Pancreas (tissue), 10 donors: Measurements from ENCODE around the gene MATK. TPM values are rescaled to one million over a fixed set of nuclear protein-coding genes. Genes with fewer than 3 reads are reported as not detected.

ENCODE experiments used
- ATAC-seq, 4 donors: fragments of 200-7000 bp; cut with Tn5 transposase; one replicate each; pipeline versions ENCODE4 v1.8.0 to v1.9.1; 2020; ENCODE audit warnings: mild to moderate bottlenecking in 4 of 4, moderate library complexity in 4 of 4
- DNase-seq, 6 donors: peaks; one replicate each; pipeline ENCODE4 v3.0.0-alpha.2; 2020
- FAIRE-seq: peaks from 2 replicates; lab custom pipeline; 2012; peaks lifted over from hg19 to GRCh38; lab: Jason Lieb, UNC
- H3K27ac ChIP-seq, 4 donors: fragments of 200-600 bp; sonication (generic); 1 replicate in 3 of 4; 2 replicates in 1 of 4; pipeline versions ENCODE4 v1.5.0 to v1.8.0; 2020
- H3K27me3 ChIP-seq, 4 donors: fragments of 200-600 bp; one replicate each; pipeline ENCODE4 v1.8.0; 2021
- H3K36me3 ChIP-seq, 3 donors: fragments of 200-600 bp; sonication (generic) in 1 of 3; one replicate each; pipeline versions ENCODE4 v1.5.0 to v1.8.0; 2020 to 2021
- H3K4me1 ChIP-seq, 3 donors: fragments of 200-600 bp; one replicate each; pipeline ENCODE4 v1.8.0; 2021
- H3K4me3 ChIP-seq, 4 donors: fragments of 200-600 bp; sonication (generic) in 2 of 4; one replicate each; pipeline versions ENCODE4 v1.5.0 to v1.8.0; 2020 to 2021
- H3K9me3 ChIP-seq, 4 donors: fragments of 200-600 bp; one replicate each; pipeline ENCODE4 v1.8.0; 2021
- CTCF ChIP-seq, 4 donors: fragments of 200-600 bp; sonication (generic) in 3 of 4; IDR thresholded peaks; one replicate each; pipeline versions ENCODE4 v1.5.0 to v1.8.0; 2021; ENCODE audit warnings: antibody characterized with exemption in 4 of 4
- WGBS, 2 donors: extraction: QIAGEN DNeasy Blood & Tissue Kit; methylation state at CpG; one replicate each; pipeline ENCODE4 v1.1.7; 2013; 5-methylcytosine and 5-hydroxymethylcytosine counted together
- intact Hi-C, 3 donors: fragments of 100-400 bp; cut with DNase I; formaldehyde crosslinking; loops; one replicate each; pipeline versions ENCODE4 v1.11.1 to v1.14.2; 2022
- polyA plus RNA-seq, 2 donors: library from polyadenylated mRNA; stranded (reverse); fragments of 200-250 nt; gene quantifications; one replicate each; pipeline ENCODE4 v1.2.3, GENCODE V29; 2013
- total RNA-seq, 6 donors: library from RNA; stranded (reverse); fragmentation: NEBNext Ultra II Directional in 4 of 6; extraction: Animal tissue kit (Norgen Biotek cat#: 25700) in 4 of 6; gene quantifications; one replicate each; pipeline versions ENCODE4 v1.2.1 to v1.2.4, GENCODE V29; 2021 to 2023
- donor health status: healthy with polysubstance abuse.
- donor health status: DM: no; HTN: no; CAD: no; lungs with moderate emphysema.
- donor health status: DM: no; HTN: no; CAD: no.
- donor health status: control.
- donor health status: control.
- donor health status: Bipolar disorder and iron deficiency.
- donor health status: DM: yes; HTN: yes; CAD: no.
- donor health status: DM: no; HTN: no; CAD: no.
- donor health status: DM: no; HTN: no; CAD: no.
- donor health status: DM: yes; HTN: yes; CAD: no.

MATK gene
- total and polyA plus RNA-seq, 8 donors, result 0.69 to 3.9 (median 1.7) TPM; not detected in 2

- TF ChIP-seq CTCF (IDR thresholded peaks at IDR 0.05), result no peak
- Histone ChIP-seq H3K27ac (no peak overlapping the region), H3K9me3 (no peaks in the 10 kb centered on the region), H3K36me3 (no peaks in the 10 kb centered on the region), H3K27me3 (peaks cover 0 to 5% (median 0%) of the 10 kb centered on the region in 4 donors), H3K4me3 (no peak overlapping the region), H3K4me1 (no peaks in the 10 kb centered on the region)
- ATAC-seq (no peak), DNase-seq (peak in 1 of 6 donors; percentile 40), FAIRE-seq (no peak)
- intact Hi-C loops, result no loop called here
- 74 to 81% methylated on average over 29 of the region's 29 CpGs for WGBS, 2 donors
Measured at GRCh38 chr19:3805859-3806258, 19.7 kb upstream of the MATK start.

GRCh38 chr19:3804429-3804828 lies 18.2 kb upstream of the MATK start:
- 63 to 69% methylated on average over 13 of the region's 13 CpGs for WGBS, 2 donors
- no peaks in the 10 kb centered on the region for H3K4me1 ChIP-seq
- no peaks in the 10 kb centered on the region for H3K36me3 ChIP-seq
- H3K27ac ChIP-seq, result no peak overlapping the region
- FAIRE-seq (no peak), ATAC-seq (no peak), DNase-seq (peak in 1 of 6 donors; percentile 52)
- peaks cover 0 to 5% (median 0%) of the 10 kb centered on the region in 4 donors for H3K27me3 ChIP-seq
- intact Hi-C loops, result loop anchor here in 1 of 3 donors (5.0 kb wide), 1 partner anchor 418 kb away; no protein-coding TSS in a partner anchor
- no peak overlapping the region for H3K4me3 ChIP-seq
- TF ChIP-seq CTCF (IDR thresholded peaks at IDR 0.05), result no peak
- H3K9me3 ChIP-seq, result no peaks in the 10 kb centered on the region

GRCh38 chr19:3803986-3804385 lies 17.8 kb upstream of the MATK start:
- Histone ChIP-seq H3K9me3 (no peaks in the 10 kb centered on the region), H3K27me3 (peaks cover 0 to 5% (median 0%) of the 10 kb centered on the region in 4 donors), H3K27ac (no peak overlapping the region), H3K36me3 (no peaks in the 10 kb centered on the region), H3K4me3 (no peak overlapping the region), H3K4me1 (no peaks in the 10 kb centered on the region)
- 41 to 57% methylated on average over 10 of the region's 10 CpGs for WGBS, 2 donors
- no peak for ATAC-seq
- no peak for TF ChIP-seq CTCF (IDR thresholded peaks at IDR 0.05)
- no peak for FAIRE-seq
- intact Hi-C loops, result loop anchor here in 1 of 3 donors (5.0 kb wide), 1 partner anchor 418 kb away; no protein-coding TSS in a partner anchor
- DNase-seq, result peak in 1 of 6 donors; percentile 46

GRCh38 chr19:3803114-3803888 lies 17.1 kb upstream of the MATK start:
- FAIRE-seq, result no peak
- no peak overlapping the region for H3K4me3 ChIP-seq
- 64 to 76% methylated on average over 18 to 24 of the region's 24 CpGs for WGBS, 2 donors
- intact Hi-C loops, result loop anchor here in 1 of 3 donors (5.0 kb wide), 1 partner anchor 419 kb away; no protein-coding TSS in a partner anchor
- no peaks in the 10 kb centered on the region for H3K4me1 ChIP-seq
- no peak overlapping the region for H3K27ac ChIP-seq
- no peaks in the 10 kb centered on the region for H3K36me3 ChIP-seq
- no peaks in the 10 kb centered on the region for H3K9me3 ChIP-seq
- no peak for DNase-seq
- ATAC-seq, result no peak
- H3K27me3 ChIP-seq, result peaks cover 0 to 5% (median 0%) of the 10 kb centered on the region in 4 donors
- no peak for TF ChIP-seq CTCF (IDR thresholded peaks at IDR 0.05)
